Endothelial cell of umbilical vein (primary cell): ENCODE data around the gene MUC5AC. TPM values are rescaled to one million over a fixed set of nuclear protein-coding genes. Genes with fewer than 3 reads are reported as not detected.
"Not testable (repeated sequence)": the region's sequence is repeated elsewhere in the genome, so short reads cannot be mapped to it uniquely, and the experiment has no call there.

ENCODE experiments used
- BruUV-seq: library from RNA; stranded (reverse); fragments of 400-500 nt; replicated peaks from 2 replicates; lab custom pipeline; 2021; lab: Mats Ljungman, UMichigan
- CTCF ChIA-PET: fragments of 300-600, 350-600 bp; sonication (Branson Sonifier 250); formaldehyde crosslinking; loops from one replicate; lab custom pipeline; 2021; ENCODE audit warnings: antibody characterized with exemption, inconsistent platforms; lab: Charles Lee
- POLR2A ChIA-PET: fragments of 300-600, 350-600 bp; sonication (Branson Sonifier 250); formaldehyde crosslinking; loops from one replicate; lab custom pipeline; 2021; ENCODE audit warnings: antibody characterized with exemption, inconsistent platforms; lab: Charles Lee
- DNase-seq: peaks from one replicate; pipeline ENCODE4 v3.0.0-alpha.2; 2011; ENCODE audit warnings: low read depth, low spot score
- FAIRE-seq: peaks from 2 replicates; lab custom pipeline; 2011; peaks lifted over from hg19 to GRCh38; lab: Jason Lieb, UNC
- H2AFZ ChIP-seq: 2 replicates; pipeline ENCODE4 v1.6.0; 2012; ENCODE audit warnings: low read depth, low read length, control low read depth, inconsistent platforms
- H3K27ac ChIP-seq: 2 replicates; pipeline ENCODE4 v1.5.1; 2011; ENCODE audit warnings: low read depth, mild to moderate bottlenecking, control low read depth, low read length, moderate library complexity; ENCODE audit not compliant: insufficient read depth
- H3K27me3 ChIP-seq, 2 experiments: 2 replicates each; pipeline versions ENCODE4 v1.6.0 to v1.6.1; 2011; ENCODE audit warnings: low read length in 2 of 2, mixed read lengths in 1 of 2; ENCODE audit not compliant: control insufficient read depth in 2 of 2, insufficient read depth in 2 of 2
- H3K36me3 ChIP-seq, 2 experiments: 2 replicates in 1 of 2; 3 replicates in 1 of 2; pipeline ENCODE4 v1.5.1; 2011; ENCODE audit warnings: low read length in 2 of 2, mild to moderate bottlenecking in 1 of 2, moderate library complexity in 1 of 2; ENCODE audit not compliant: control insufficient read depth in 2 of 2, insufficient read depth in 2 of 2; ENCODE audit errors: extremely low read depth in 1 of 2
- H3K4me1 ChIP-seq: 3 replicates; pipeline ENCODE4 v1.5.1; 2011; ENCODE audit warnings: mild to moderate bottlenecking, low read length; ENCODE audit not compliant: control insufficient read depth, insufficient read depth; ENCODE audit errors: extremely low read depth
- H3K4me2 ChIP-seq: 2 replicates; pipeline ENCODE4 v1.6.1; 2011; ENCODE audit warnings: low read length, control low read depth, mixed read lengths; ENCODE audit not compliant: insufficient read depth
- H3K4me3 ChIP-seq, 3 experiments: fragments of 200-600 bp in 1 of 3; sonication (generic), shearing (Covaris generic) in 1 of 3; replicated peaks in 1 of 3; 2 replicates each; pipeline ENCODE4 v1.5.1; 2011 to 2016; ENCODE audit warnings: control low read depth in 3 of 3, low read length in 3 of 3, mild to moderate bottlenecking in 2 of 3, inconsistent platforms in 1 of 3, low read depth in 1 of 3, moderate library complexity in 1 of 3; ENCODE audit not compliant: insufficient read depth in 1 of 3
- H3K79me2 ChIP-seq: 2 replicates; pipeline ENCODE4 v1.6.0; 2012; ENCODE audit warnings: low read length, inconsistent platforms; ENCODE audit not compliant: control insufficient read depth, insufficient read depth
- H3K9ac ChIP-seq: replicated peaks from 2 replicates; pipeline ENCODE3; 2011; ENCODE audit warnings: low read length, control low read depth; ENCODE audit not compliant: insufficient read depth; ENCODE audit errors: extremely low read depth
- H3K9me1 ChIP-seq: replicated peaks from 3 replicates; pipeline ENCODE4 v1.6.0; 2011; ENCODE audit warnings: mild to moderate bottlenecking, low read length; ENCODE audit not compliant: control insufficient read depth, insufficient read depth; ENCODE audit errors: extremely low read depth
- H3K9me3 ChIP-seq: replicated peaks from 2 replicates; pipeline ENCODE4 v1.5.1; 2012; ENCODE audit warnings: low read length, inconsistent platforms; ENCODE audit not compliant: control insufficient read depth, insufficient read depth
- H4K20me1 ChIP-seq: replicated peaks from 2 replicates; pipeline ENCODE3; 2011; ENCODE audit warnings: mild to moderate bottlenecking, low read length; ENCODE audit not compliant: control insufficient read depth, insufficient read depth; ENCODE audit errors: extremely low read depth
- CTCF ChIP-seq, 2 donors: IDR thresholded peaks; 1 replicate in 1 of 2; 2 replicates in 1 of 2; pipeline ENCODE4 v1.5.1; 2011; ENCODE audit warnings: low read length in 2 of 2, mild to moderate bottlenecking in 2 of 2, moderate library complexity in 2 of 2, control low read depth in 1 of 2, inconsistent platforms in 1 of 2, low read depth in 1 of 2; ENCODE audit not compliant: insufficient read depth in 1 of 2; ENCODE audit errors: extremely low read depth in 1 of 2
- EZH2 ChIP-seq: IDR thresholded peaks from 2 replicates; pipeline ENCODE4 v1.6.1; 2012; ENCODE audit warnings: borderline replicate concordance, low read depth, mild to moderate bottlenecking, moderate library complexity, low read length, inconsistent platforms; ENCODE audit not compliant: severe bottlenecking
- FOS ChIP-seq: IDR thresholded peaks from 2 replicates; pipeline ENCODE4 v1.6.1; 2011; ENCODE audit warnings: mild to moderate bottlenecking, low read length, moderate library complexity, borderline replicate concordance; ENCODE audit not compliant: insufficient read depth
- GATA2 ChIP-seq: IDR thresholded peaks from 2 replicates; pipeline ENCODE4 v1.7.0; 2011; ENCODE audit warnings: low read depth, mild to moderate bottlenecking, moderate library complexity, mixed read lengths, low read length; ENCODE audit not compliant: insufficient read length, insufficient read depth
- JUN ChIP-seq: IDR thresholded peaks from 2 replicates; pipeline ENCODE4 v1.6.1; 2011; ENCODE audit warnings: borderline replicate concordance, low read depth; ENCODE audit not compliant: insufficient read length, insufficient read depth
- MYC ChIP-seq: IDR thresholded peaks from one replicate; pipeline ENCODE4 v1.6.1; 2011; ENCODE audit warnings: mild to moderate bottlenecking, low read depth, low read length
- POLR2A ChIP-seq: IDR thresholded peaks from 2 replicates; pipeline ENCODE4 v1.6.1; 2012; ENCODE audit warnings: low read depth, mild to moderate bottlenecking, control low read depth, low read length
- POLR2AphosphoS5 ChIP-seq: IDR thresholded peaks from 2 replicates; pipeline ENCODE4 v1.6.1; 2012; ENCODE audit warnings: low read depth, mild to moderate bottlenecking, control low read depth, low read length, moderate library complexity; ENCODE audit not compliant: insufficient read depth
- dilution Hi-C: fragments of 300-500 bp; cut with MboI; formaldehyde crosslinking; loops from one replicate; pipeline ENCODE4 v1.15.0; 2019; ENCODE audit warnings: low sequenced_read_pairs; ENCODE audit not compliant: extremely low pct_ligation_motif_present
- intact Hi-C: fragments of 100-400 bp; cut with micrococcal nuclease; formaldehyde crosslinking; loops from one replicate; pipeline ENCODE4 v1.10.0; 2022
- polyA plus RNA-seq, 4 experiments: library from polyadenylated mRNA; depleted of rRNA in 3 of 4; stranded (reverse) in 3 of 4; unstranded in 1 of 4; fragments of >200 nt; gene quantifications; 2 replicates each; pipeline versions ENCODE4 v1.2.1 to v1.2.3, GENCODE V29; 2011 to 2012; ENCODE audit warnings: missing spikeins in 1 of 4
- total RNA-seq: library from RNA; stranded (reverse); gene quantifications from 2 replicates; pipeline ENCODE4 v1.2.3, GENCODE V29; 2021
- TF ChIP-seq, protein P1 (sequence below): IDR thresholded peaks from 2 replicates; pipeline ENCODE4 v1.6.1; 2011; ENCODE audit not compliant: insufficient read depth, insufficient read length

MUC5AC gene
- total and polyA plus RNA-seq, 2 donors (not counting 3 experiments of a cell fraction or from before 2014, with no cell fraction given), result not detected

GRCh38 chr11:1242289-1242688 lies 84.5 kb downstream of the MUC5AC start:
- no peaks in the 10 kb centered on the region for H3K79me2 ChIP-seq
- H3K9me3 ChIP-seq, result no peaks in the 10 kb centered on the region
- no peak overlapping the region for H3K27ac ChIP-seq
- no peaks in the 10 kb centered on the region for H3K9me1 ChIP-seq
- H3K4me3 ChIP-seq, result no peak overlapping the region
- no peak overlapping the region for H2AFZ ChIP-seq
- no peaks in the 10 kb centered on the region for H3K36me3 ChIP-seq
- no peaks in the 10 kb centered on the region for H3K4me1 ChIP-seq
- no TSS peak for BruUV-seq
- H3K9ac ChIP-seq, result no peak overlapping the region
- POLR2A ChIA-PET, result no interaction called here
- no peaks in the 10 kb centered on the region for H4K20me1 ChIP-seq
- H3K27me3 ChIP-seq, result no peaks in the 10 kb centered on the region
- TF ChIP-seq FOS (no peak), CTCF (IDR thresholded peaks at IDR 0.05; ENCODE audit: extremely low read depth in 1 of 2, insufficient read depth in 1 of 2, low read depth in 1 of 2, low read length in 2 of 2) (no peak), POLR2AphosphoS5 (no peak), POLR2A (no peak), MYC (no peak), GATA2 (no peak), EZH2 (no peak), JUN (no peak)
- TF ChIP-seq, protein P1, sequence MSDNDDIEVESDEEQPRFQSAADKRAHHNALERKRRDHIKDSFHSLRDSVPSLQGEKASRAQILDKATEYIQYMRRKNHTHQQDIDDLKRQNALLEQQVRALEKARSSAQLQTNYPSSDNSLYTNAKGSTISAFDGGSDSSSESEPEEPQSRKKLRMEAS, result no peak
- dilution Hi-C loops (no loop called here), intact Hi-C loops (no loop called here)
- FAIRE-seq (no peak), DNase-seq (no peak)
- CTCF ChIA-PET, result no interaction called here
- H3K4me2 ChIP-seq, result no peak overlapping the region

DNA sequence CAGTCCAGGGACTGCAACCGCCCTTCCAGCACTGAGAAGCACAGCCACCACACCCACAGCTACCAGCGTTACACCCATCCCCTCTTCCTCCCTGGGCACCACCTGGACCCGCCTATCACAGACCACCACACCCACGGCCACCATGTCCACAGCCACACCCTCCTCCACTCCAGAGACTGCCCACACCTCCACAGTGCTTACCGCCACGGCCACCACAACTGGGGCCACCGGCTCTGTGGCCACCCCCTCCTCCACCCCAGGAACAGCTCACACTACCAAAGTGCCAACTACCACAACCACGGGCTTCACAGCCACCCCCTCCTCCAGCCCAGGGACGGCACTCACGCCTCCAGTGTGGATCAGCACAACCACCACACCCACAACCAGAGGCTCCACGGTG lies 85.0 kb downstream of the MUC5AC start:
- H4K20me1 ChIP-seq, H3K9me1 ChIP-seq, FAIRE-seq, POLR2A ChIA-PET, dilution Hi-C loops, H2AFZ ChIP-seq, H3K9ac ChIP-seq, CTCF ChIA-PET, H3K9me3 ChIP-seq, DNase-seq, H3K4me2 ChIP-seq, H3K27ac ChIP-seq, H3K27me3 ChIP-seq, H3K4me3 ChIP-seq, H3K4me1 ChIP-seq, BruUV-seq, H3K36me3 ChIP-seq, H3K79me2 ChIP-seq, intact Hi-C loops: not testable (repeated sequence)

GRCh38 chr11:1243521-1243920 lies 85.8 kb downstream of the MUC5AC start:
- H3K79me2 ChIP-seq, DNase-seq, H2AFZ ChIP-seq, H3K27me3 ChIP-seq, FAIRE-seq, H3K9me1 ChIP-seq, H4K20me1 ChIP-seq, H3K36me3 ChIP-seq, CTCF ChIA-PET, H3K9me3 ChIP-seq, intact Hi-C loops, H3K4me3 ChIP-seq, H3K4me2 ChIP-seq, BruUV-seq, H3K9ac ChIP-seq, POLR2A ChIA-PET, H3K4me1 ChIP-seq, H3K27ac ChIP-seq, dilution Hi-C loops: not testable (repeated sequence)
